PC-9 (cell line): ENCODE measurements around the gene SDC1. TPM values are rescaled to one million over a fixed set of nuclear protein-coding genes. Genes with fewer than 3 reads are reported as not detected.

Experiments
- BruUV-seq: library from RNA; stranded (reverse); fragments of 400-500 nt; replicated peaks from 2 replicates; lab custom pipeline; 2021; lab: Mats Ljungman, UMichigan
- CTCF ChIA-PET: fragments of 300-600 bp; sonication (Branson Sonifier 250); formaldehyde crosslinking; loops from one replicate; lab custom pipeline; 2022; ENCODE audit warnings: antibody characterized with exemption; lab: Charles Lee
- POLR2A ChIA-PET: fragments of 300-600 bp; sonication (Branson Sonifier 250); formaldehyde crosslinking; loops from one replicate; lab custom pipeline; 2022; ENCODE audit warnings: antibody characterized with exemption; ENCODE audit not compliant: unreplicated experiment; lab: Charles Lee
- DNase-seq, 2 experiments: peaks; one replicate each; pipeline versions ENCODE4 v3.0.0 to v3.0.0-alpha.2; 2015 to 2022; ENCODE audit warnings: mixed read lengths in 1 of 2
- H2AFZ ChIP-seq: fragments of 200-600 bp; sonication (generic); 2 replicates; pipeline ENCODE4 v1.8.1; 2017; ENCODE audit warnings: antibody characterized with exemption
- H3F3A ChIP-seq: fragments of 200-600 bp; sonication (generic); 2 replicates; pipeline ENCODE4 v1.8.1; 2017; ENCODE audit warnings: antibody characterized with exemption, mild to moderate bottlenecking, low read depth; ENCODE audit not compliant: insufficient read depth
- H3K27ac ChIP-seq: fragments of 200-600 bp; sonication (generic); 2 replicates; pipeline ENCODE4 v1.6.1; 2016; ENCODE audit warnings: mixed run types
- H3K27me3 ChIP-seq: fragments of 200-600 bp; sonication (generic); 2 replicates; pipeline ENCODE4 v1.6.1; 2016; ENCODE audit warnings: low read depth, mixed run types; ENCODE audit not compliant: insufficient read depth
- H3K36me3 ChIP-seq: fragments of 200-600 bp; sonication (generic); 2 replicates; pipeline ENCODE4 v1.6.1; 2016; ENCODE audit warnings: low read depth, mixed run types
- H3K4me1 ChIP-seq: fragments of 200-600 bp; sonication (generic); replicated peaks from 2 replicates; pipeline ENCODE4 v1.6.1; 2016; ENCODE audit warnings: mixed run types; ENCODE audit not compliant: insufficient read depth
- H3K4me2 ChIP-seq: fragments of 200-600 bp; sonication (generic); 2 replicates; pipeline ENCODE4 v1.6.1; 2017; ENCODE audit warnings: mixed run types
- H3K4me3 ChIP-seq: fragments of 200-600 bp; sonication (generic); 2 replicates; pipeline ENCODE4 v1.6.1; 2016; ENCODE audit warnings: mixed run types
- H3K79me2 ChIP-seq: fragments of 200-600 bp; sonication (generic); 2 replicates; pipeline ENCODE4 v1.6.1; 2017; ENCODE audit warnings: low read depth, mixed run types
- H3K9me2 ChIP-seq: fragments of 200-600 bp; sonication (generic); 2 replicates; pipeline ENCODE4 v1.8.1; 2017; ENCODE audit warnings: mild to moderate bottlenecking; ENCODE audit not compliant: insufficient read depth
- H3K9me3 ChIP-seq: fragments of 200-600 bp; sonication (generic); 2 replicates; pipeline ENCODE4 v1.8.1; 2016; ENCODE audit warnings: low read depth; ENCODE audit not compliant: insufficient read depth
- H4K20me1 ChIP-seq: fragments of 200-600 bp; sonication (generic); 2 replicates; pipeline ENCODE4 v1.8.1; 2017; ENCODE audit not compliant: insufficient read depth
- EZH2 ChIP-seq: fragments of 200-600 bp; sonication (generic); IDR thresholded peaks from 2 replicates; pipeline ENCODE4 v1.8.0; 2017; ENCODE audit warnings: antibody characterized with exemption, low read depth
- intact Hi-C: fragments of 100-400 bp; cut with micrococcal nuclease; formaldehyde crosslinking; loops from one replicate; pipeline ENCODE4 v1.10.0; 2022; ENCODE audit not compliant: unreplicated experiment
- total RNA-seq: library from RNA; stranded (reverse); gene quantifications from 2 replicates; pipeline ENCODE4 v1.2.3, GENCODE V29; 2021
- TF ChIP-seq, protein P1 (sequence below): fragments of 200-600 bp; sonication (generic); conservative IDR thresholded peaks from 2 replicates; pipeline ENCODE4 v1.6.1; 2017; ENCODE audit warnings: mixed run types, antibody characterized with exemption, mild to moderate bottlenecking, moderate library complexity

SDC1 gene
- total RNA-seq, 1 experiment from 2014 or later, result 128 TPM

DNA sequence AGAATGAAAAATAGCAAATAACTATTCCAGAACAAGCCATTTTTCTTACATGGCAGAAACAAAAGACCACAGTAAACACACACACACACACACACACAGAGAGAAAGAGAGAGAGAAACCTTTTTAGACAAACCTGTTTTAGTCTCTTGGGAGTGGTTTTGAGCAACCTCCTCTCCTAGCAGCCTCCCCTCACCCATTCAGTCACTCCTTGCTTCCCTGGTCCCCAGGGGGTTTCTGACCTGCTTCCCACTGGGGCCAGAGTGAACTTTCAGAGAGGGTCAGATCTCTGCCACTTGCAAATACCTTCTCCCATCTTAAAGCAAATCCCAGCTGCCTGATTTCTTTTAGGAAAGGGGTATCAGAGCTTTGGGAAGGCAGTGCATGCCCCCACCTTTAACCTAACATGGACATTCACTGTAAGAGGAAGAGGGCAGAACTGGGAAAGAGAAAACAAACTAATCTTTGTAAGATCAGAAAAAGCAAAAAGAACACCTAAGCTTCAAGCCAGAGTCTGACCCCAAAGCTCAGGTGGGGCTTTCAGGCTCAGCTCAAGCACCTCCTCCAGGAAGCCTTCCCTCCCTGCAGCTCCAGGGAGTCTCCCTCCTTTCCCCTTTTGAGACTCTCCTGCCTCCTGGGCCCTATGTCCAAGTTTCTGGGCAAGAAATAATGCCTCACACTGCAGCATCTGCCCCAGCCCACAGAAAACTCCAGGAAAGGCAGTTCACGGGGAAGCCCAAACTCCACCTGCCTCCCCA is 2.7 kb downstream of the SDC1 start:
- Histone ChIP-seq H3K27me3 (no peaks in the 10 kb centered on the region), H3K9me2 (no peaks in the 10 kb centered on the region), H3K4me1 (peaks cover 41% of the 10 kb centered on the region), H3K27ac (0 out of 2 replicates have a peak overlapping the region, but pooled peaks have one; percentile 61), H3F3A (peaks cover 39% of the 10 kb centered on the region; the same call in 1 of the 2 replicates), H3K79me2 (peaks cover 56% of the 10 kb centered on the region), H3K36me3 (no peaks in the 10 kb centered on the region), H3K4me2 (peak overlapping the region; percentile 92), H2AFZ (no peak overlapping the region), H4K20me1 (no peaks in the 10 kb centered on the region), H3K4me3 (peak overlapping the region; percentile 93; the same call in 1 of the 2 replicates), H3K9me3 (no peaks in the 10 kb centered on the region)
- BruUV-seq, result no TSS peak
- peak in 1 of 2 experiments; percentile 63 for DNase-seq
- ChIA-PET POLR2A (interaction anchor here (0.6 kb wide), 1 partner anchor 113 kb away, joined by 8 read pairs; no protein-coding TSS in a partner anchor), CTCF (interaction anchor here (0.8 to 1.4 kb wide), 2 partner anchors 10 to 37 kb away, joined by 3 read pairs; no protein-coding TSS in a partner anchor)
- intact Hi-C loops, result loop anchor here (2.0 to 5.0 kb wide), 2 partner anchors 37 to 210 kb away; partner anchors contain the start of gene MATN3
- TF ChIP-seq, protein P1, sequence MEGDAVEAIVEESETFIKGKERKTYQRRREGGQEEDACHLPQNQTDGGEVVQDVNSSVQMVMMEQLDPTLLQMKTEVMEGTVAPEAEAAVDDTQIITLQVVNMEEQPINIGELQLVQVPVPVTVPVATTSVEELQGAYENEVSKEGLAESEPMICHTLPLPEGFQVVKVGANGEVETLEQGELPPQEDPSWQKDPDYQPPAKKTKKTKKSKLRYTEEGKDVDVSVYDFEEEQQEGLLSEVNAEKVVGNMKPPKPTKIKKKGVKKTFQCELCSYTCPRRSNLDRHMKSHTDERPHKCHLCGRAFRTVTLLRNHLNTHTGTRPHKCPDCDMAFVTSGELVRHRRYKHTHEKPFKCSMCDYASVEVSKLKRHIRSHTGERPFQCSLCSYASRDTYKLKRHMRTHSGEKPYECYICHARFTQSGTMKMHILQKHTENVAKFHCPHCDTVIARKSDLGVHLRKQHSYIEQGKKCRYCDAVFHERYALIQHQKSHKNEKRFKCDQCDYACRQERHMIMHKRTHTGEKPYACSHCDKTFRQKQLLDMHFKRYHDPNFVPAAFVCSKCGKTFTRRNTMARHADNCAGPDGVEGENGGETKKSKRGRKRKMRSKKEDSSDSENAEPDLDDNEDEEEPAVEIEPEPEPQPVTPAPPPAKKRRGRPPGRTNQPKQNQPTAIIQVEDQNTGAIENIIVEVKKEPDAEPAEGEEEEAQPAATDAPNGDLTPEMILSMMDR, result no peak
- TF ChIP-seq EZH2, result no peak

DNA sequence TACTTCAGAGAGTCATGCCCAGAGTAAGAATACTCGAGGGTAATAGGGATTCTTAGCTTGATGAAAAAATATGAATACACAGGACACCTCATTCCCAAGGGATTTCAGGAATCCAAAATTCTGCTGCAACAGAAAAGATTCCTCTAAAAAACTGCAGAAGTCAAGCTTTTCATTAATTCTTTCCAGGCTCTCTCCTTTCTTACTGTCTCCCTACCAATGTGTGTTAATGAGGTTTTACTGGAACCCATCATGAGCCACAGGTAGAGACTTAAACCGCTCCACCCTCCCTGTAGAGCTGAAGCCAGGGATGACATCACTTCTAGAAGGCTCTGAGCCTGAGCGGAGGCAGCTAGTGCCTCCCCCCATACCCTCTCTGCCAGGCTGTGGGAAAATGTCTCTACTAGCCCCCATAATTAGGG is 3.4 kb downstream of the SDC1 start:
- no peak overlapping the region for H3K4me3 ChIP-seq
- H3K36me3 ChIP-seq, result no peaks in the 10 kb centered on the region
- intact Hi-C loops, result loop anchor here (2.0 to 5.0 kb wide), 2 partner anchors 15 to 209 kb away; partner anchors contain the start of gene MATN3
- H4K20me1 ChIP-seq, result no peaks in the 10 kb centered on the region
- peak overlapping the region; percentile 92 for H3K4me2 ChIP-seq
- H3K9me2 ChIP-seq, result no peaks in the 10 kb centered on the region
- H3K27me3 ChIP-seq, result no peaks in the 10 kb centered on the region
- TF ChIP-seq EZH2, result no peak
- H3K4me1 ChIP-seq, result peaks cover 41% of the 10 kb centered on the region
- no peaks in the 10 kb centered on the region for H3K9me3 ChIP-seq
- ChIA-PET POLR2A (no interaction called here), CTCF (interaction anchor here (0.8 to 1.4 kb wide), 2 partner anchors 11 to 36 kb away, joined by 3 read pairs; no protein-coding TSS in a partner anchor)
- no peak for DNase-seq
- peaks cover 35% of the 10 kb centered on the region; the same call in 1 of the 2 replicates for H3F3A ChIP-seq
- no peak overlapping the region for H2AFZ ChIP-seq
- 0 out of 2 replicates have a peak overlapping the region, but pooled peaks have one; percentile 20 for H3K27ac ChIP-seq
- no TSS peak for BruUV-seq
- peaks cover 56% of the 10 kb centered on the region for H3K79me2 ChIP-seq

DNA sequence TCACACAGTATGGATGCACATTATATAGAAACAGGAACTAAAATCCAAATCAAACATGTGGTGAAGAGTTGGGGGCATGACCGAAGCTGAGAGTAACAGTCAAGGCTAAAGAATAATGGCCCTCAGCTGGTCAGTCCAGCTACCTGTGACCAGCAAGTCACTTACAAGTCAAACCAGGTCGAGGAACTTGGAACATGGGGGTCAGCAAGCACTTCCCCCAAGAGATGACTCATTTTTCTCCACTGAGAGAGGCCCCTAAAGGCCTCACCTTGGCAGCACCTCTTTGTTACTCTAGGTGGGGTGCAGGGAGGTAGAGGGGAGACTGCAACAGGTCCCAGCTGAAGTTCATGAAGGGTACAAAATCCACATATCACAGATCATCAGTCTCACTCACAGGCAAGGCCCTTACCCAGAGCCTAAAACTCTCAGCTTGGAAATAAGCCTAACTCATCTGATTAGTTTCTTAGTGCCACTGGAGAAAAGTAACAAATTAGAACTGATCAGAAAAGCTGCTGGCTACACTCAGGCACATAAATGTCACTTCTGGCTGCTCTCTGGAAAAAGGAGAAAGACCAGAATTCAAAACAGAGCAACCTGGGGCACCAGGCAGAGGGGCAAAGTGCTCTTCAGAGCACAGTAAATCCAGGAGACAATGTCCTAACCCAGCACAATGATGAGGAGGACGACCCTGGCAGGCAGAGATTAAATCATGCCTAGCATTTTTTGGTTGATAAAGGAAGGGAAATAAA is 4.0 kb downstream of the SDC1 start:
- no peaks in the 10 kb centered on the region for H4K20me1 ChIP-seq
- H3K4me1 ChIP-seq, result peaks cover 39% of the 10 kb centered on the region
- BruUV-seq, result no TSS peak
- TF ChIP-seq, protein P1, result no peak
- no peak for TF ChIP-seq EZH2
- POLR2A ChIA-PET, result interaction anchor here (0.7 kb wide), 1 partner anchor 77 kb away, joined by 3 read pairs; no protein-coding TSS in a partner anchor
- no peaks in the 10 kb centered on the region for H3K9me2 ChIP-seq
- H3K36me3 ChIP-seq, result no peaks in the 10 kb centered on the region
- no peak for DNase-seq
- no peak overlapping the region for H3K4me3 ChIP-seq
- 0 out of 2 replicates have a peak overlapping the region, but pooled peaks have one; percentile 20 for H3K27ac ChIP-seq
- intact Hi-C loops, result loop anchor here (2.0 to 5.0 kb wide), 2 partner anchors 14 to 209 kb away; partner anchors contain the start of gene MATN3
- H3K79me2 ChIP-seq, result peaks cover 56% of the 10 kb centered on the region
- no peak overlapping the region for H2AFZ ChIP-seq
- peak overlapping the region; percentile 92 for H3K4me2 ChIP-seq
- H3F3A ChIP-seq, result peaks cover 29% of the 10 kb centered on the region; the same call in 1 of the 2 replicates
- CTCF ChIA-PET, result interaction anchor here (1.4 kb wide), 1 partner anchor 11 kb away, joined by 3 read pairs; no protein-coding TSS in a partner anchor
- H3K27me3 ChIP-seq, result no peaks in the 10 kb centered on the region
- H3K9me3 ChIP-seq, result no peaks in the 10 kb centered on the region
